Stimulated activated CD8-positive, alpha-beta memory T cell treated with anti-CD3 and anti-CD28 coated beads, Interleukin-2, amount 100 ng/mL, for 1 hour (primary cell): ENCODE results near the gene LRRC74B.
"Not testable (repeated sequence)": the region's sequence is repeated elsewhere in the genome, so short reads cannot be mapped to it uniquely, and the experiment has no call there.

Experiments
- DNase-seq, 2 donors: peaks; one replicate each; pipeline ENCODE4 v3.0.0-alpha.2; 2020; ENCODE audit warnings: low read depth in 2 of 2

Gene LRRC74B

GRCh38 chr22:21031545-21032036 is 14.2 kb upstream of the LRRC74B start:
- no peak for DNase-seq

- no peak for DNase-seq
Observed at GRCh38 chr22:21032037-21032867, 13.5 kb upstream of the LRRC74B start, which contains the start of gene SLC7A4. SLC7A4 (minus strand) TSS chr22:21032561; CDS start chr22:21031812, 749 bp downstream.

- DNase-seq: no peak
Observed at GRCh38 chr22:21032868-21033688, 12.7 kb upstream of the LRRC74B start.

DNA sequence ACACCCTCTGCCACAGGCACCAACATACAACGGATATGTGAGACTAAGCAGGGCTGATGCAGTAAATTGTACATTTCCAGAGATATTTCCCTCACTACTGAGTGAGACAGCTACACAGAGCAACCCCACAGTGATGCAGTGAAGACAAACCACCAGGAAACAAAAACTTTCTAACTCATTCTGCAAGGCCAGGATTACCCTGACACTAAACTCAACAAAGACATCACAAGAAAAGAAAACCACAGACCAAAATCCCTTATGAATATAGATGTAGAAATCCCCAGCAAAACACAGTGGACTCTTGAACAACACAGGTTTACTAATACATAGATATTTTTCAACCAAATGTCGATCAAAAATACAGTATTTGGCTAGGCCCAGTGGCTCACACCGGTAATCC is 11.9 kb upstream of the LRRC74B start:
- no peak for DNase-seq

DNA sequence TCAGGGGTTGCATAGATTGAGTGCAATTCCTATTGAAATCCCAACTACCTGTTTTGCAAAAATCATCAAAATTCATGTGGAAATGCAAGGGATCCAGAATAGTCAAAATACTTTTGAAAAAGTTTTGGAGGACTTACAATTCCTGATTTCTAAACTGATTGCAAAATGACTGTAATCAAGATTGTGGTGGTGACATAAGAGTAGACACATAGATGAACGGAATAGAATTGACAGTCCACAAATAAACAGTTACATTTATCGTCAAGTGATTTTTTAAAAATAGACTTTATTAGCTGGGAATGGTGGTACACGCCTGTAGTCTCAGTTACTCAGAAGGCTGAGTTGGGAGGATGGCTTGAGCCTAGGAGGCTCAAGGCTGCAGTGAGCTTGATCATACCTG is 10.8 kb upstream of the LRRC74B start:
- DNase-seq: no peak

- DNase-seq: no peak
Observed at GRCh38 chr22:21038405-21038804, 7.3 kb upstream of the LRRC74B start.

DNA sequence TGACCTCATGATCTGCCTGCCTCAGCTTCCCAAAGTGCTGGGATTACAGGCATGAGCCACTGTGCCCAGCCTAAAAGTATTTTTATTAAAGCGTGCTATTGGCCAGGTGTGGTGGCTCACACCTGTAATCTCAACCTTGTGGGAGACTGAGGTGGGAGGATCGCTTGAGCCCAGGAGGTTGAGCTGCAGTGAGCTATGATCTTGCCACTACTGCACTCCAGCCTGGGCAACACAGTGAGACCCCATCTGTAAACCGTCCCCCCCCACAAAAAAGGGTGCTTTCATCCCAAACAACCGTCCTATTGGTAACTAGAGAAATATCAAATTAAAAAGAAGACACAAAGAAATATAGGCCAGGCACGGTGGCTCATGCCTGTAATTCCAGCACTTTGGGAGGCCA is 6.6 kb upstream of the LRRC74B start:
- not testable (repeated sequence) for DNase-seq

- DNase-seq: no peak
Observed at GRCh38 chr22:21041937-21042336, 3.8 kb upstream of the LRRC74B start.

DNA sequence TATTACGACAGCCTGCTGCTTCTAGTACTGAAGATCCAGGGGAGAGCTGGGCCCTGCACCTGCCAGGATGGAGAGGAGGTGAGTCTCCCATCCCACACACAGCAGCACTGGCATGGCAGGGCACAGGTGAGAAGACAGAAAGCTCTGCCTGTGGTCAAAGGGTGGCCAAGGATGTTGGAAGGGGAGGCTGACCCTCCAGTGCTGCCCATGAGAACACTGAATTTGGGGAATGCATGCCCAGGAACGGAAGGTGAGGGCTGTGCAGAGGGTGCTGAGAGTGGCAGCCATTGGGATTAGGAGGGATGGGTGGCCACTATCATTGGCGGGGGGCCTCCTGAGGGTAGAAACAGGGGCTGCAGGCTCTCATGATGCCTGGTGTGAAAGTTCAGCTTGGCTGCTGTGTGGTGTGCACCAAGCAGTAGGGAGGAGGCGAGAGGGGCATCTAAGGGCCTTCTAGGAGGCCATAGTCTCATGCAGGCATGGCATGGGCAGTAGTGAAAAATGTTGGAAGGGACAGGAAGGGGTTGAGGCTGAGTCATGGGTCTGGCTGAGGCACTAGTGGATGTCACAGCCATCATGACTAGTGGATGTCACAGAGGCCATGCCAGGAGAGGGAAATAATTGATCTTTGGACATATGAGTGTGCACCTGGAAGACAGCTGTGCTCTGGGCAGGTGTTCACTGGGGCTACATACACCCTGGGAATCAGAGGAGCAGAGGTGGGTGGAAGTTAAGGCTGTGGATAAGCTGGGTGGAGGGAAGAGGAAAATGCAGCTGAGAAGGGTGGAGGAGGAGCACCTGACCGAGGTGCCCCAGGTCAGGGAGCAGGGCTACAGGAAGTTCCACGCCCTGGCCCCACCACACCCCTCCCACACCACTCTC is 2.5 kb upstream of the LRRC74B start:
- no peak for DNase-seq

DNA sequence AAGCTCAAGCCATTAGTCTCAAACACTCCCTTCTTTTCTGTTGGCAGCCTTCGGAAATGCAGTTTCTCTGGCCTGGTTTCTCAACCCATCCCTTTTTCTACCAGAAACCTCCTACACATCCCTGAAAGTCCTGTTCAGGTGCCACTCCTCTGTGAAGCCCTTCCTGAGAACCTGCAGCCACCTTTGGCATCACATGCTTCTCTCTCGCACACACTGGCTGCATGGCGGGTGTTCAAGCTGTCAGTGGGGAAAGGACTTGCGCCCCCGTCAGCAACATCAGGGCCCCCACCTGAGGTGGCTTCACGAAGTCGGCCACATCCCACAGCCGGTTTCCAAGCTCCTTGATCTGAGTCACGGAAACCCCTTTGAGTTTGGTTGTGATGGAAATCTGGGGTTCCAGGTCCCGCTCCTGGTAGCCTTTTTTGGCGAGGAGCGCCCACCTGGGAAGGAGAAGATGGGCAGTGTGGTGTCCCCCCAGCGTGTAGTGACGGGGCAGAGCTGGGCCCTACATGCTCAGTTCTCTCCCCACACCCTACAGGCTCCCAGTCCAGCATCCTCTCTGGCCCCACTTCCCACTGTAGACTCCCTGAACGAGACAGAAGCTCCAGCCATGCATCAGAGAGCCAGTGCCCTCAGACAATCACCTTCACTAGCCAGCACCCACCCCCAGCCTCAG is 1.7 kb upstream of the LRRC74B start:
- DNase-seq: no peak

- no peak for DNase-seq
Observed at GRCh38 chr22:21044931-21045584, 688 bp upstream of the LRRC74B start.

DNA sequence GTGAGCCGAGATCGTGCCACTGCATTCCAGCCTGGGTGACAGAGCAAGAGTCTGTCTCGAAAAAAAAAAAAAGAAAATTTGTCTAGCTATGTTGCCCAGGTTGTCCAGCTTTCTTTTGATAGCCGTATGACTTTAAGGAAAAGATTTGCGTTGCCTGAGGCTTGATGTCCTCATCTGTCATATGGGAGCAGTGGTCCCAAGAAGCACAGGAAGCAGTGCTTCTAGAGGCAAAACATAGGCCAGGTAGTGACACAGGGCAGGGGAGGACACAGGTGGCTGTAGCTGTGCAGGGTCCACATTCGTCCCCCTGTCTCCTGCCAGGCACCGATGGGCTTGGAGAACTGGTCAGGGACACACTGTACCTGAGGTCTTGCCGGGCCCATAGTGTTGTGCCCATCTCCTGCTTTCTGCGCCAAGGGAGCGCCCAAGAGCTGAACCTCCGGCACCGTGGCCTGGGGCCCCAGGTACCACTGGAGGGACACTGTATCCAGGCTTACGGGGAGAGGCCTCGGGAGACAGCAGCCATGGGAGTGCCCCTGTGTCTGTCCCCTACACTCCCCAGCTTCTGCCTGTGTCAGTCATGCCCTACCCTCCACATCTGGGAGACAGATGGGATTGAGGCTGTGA is 1.4 kb downstream of the LRRC74B start:
- DNase-seq: no peak

GRCh38 chr22:21047730-21048129 is 2.0 kb downstream of the LRRC74B start:
- DNase-seq: no peak

DNA sequence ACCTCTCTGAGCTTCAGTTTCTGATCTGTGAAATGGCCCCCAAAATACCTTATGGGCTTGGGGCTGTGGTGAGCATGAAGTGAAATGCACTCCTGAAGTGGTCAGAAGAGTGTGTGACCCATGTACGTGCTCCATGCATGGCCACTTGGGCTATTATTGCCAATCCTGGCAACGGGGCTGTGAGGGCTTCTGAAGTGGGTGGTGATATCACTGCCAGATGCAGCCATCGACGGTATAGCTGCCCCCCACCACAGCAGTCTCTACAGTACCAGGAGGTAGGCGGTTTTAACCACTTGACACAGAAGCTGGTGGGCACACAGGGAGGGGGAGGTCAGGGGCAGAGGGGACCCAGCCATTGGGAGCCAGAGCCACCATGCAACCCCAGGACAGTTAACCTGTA is 2.7 kb downstream of the LRRC74B start:
- DNase-seq: not testable (repeated sequence)

GRCh38 chr22:21048965-21049364 is 3.2 kb downstream of the LRRC74B start:
- DNase-seq: not testable (repeated sequence)

DNA sequence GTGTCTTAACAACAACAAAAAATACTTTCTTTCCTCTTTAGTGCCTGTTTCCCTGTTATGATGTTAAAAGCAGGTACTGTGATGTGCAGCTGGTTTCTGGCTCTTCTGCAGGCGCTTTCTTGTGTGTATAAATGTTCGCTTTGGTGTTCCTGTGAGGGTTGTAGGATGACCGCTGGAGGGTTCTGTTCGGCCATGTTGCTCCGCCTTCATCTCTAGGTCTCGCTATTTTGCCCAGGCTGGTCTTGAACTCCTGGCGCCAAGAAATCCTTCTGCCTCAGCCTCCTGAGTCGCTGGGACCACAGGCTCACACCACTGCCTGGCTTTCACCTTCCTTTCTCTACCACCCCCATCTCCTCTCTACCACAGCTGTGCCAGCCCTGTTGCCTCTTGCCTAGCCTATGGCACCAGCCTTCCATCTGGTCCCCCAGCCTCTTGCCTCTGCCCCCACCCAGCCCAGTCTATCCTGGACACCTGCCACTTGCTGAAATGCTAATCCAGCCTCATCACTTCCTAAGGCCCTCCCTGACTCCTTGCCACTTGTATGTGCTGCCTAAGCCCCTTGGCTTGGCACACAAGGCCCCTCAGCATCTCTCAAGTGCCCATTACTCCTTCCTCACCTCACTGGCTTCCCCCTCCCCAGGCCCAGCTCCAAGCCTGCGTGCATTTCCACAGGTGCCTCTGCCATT is 5.5 kb downstream of the LRRC74B start:
- no peak for DNase-seq

DNA sequence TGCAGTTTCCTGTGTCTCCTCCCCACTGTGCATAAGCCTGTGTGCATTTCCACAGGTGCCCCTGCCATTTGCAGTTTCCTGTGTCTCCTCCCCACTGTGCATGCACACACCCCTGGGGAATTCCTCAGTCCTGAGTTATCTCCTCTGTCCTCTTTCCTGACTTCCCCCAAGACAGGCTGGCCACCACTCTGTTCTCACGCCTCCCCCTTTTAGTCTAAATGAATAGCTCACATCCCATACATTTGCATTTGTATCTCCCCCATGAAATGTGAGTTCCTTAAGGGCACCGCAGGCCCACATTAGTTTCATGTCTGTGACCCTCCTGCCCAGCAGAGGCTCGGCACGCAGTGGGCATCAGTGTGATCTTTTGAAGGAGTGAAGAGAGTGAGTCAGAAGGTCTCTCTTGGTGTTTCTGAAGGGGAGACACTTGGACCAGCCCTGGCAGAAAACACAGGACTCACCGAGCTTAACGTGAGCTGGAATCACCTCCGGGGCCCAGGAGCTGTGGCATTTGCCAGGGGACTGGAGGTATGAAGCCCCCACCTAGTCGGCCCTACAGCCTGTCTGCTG is 6.2 kb downstream of the LRRC74B start:
- no peak for DNase-seq

DNA sequence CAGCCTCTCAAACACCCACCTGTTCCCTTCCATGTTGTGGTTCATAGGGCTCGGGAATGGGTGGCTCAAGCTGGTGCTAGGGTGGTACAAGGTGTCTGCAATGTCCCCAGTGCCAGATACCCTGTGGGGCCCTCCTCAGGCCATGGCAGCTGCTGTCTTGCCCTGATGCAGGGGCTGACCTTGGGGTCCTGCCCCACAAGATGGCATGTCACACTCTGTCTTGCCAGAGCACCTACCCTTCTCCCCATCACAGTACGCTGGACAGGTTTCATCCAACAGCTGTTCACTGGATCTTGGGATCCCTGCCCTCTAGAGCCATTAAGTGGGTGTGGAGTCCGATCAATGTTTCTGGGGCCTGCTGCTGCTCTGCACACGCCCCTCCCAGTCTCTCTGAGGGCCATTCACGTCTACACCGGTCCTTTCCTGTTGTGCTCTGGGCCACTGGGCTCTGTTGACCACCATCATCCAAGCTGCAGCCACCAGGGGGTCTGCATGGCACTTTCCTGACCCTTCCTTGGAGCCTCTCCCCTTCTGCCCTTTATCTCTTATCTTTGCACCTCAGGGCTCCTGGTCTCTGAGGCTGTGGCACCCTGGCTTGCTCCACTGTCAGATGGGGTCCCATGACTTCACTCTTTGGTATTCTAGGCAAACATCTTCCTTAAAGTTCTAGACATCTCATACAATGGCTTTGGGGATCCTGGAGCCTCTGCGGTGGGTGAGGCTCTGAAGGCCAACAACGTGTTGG is 7.1 kb downstream of the LRRC74B start:
- no peak for DNase-seq
